HEK293T (cell line): Measurements from ENCODE around the gene PCDH9.

ENCODE experiments used
- CTCF ChIA-PET: fragments of 350-600 bp; formaldehyde crosslinking; extraction: SDS; loops from one replicate; lab custom pipeline; 2021; ENCODE audit warnings: antibody characterized with exemption, inconsistent platforms; lab: Yijun Ruan, JAX
- POLR2A ChIA-PET: fragments of 350-600 bp; formaldehyde crosslinking; extraction: SDS; loops from one replicate; lab custom pipeline; 2020; ENCODE audit warnings: antibody characterized with exemption, inconsistent platforms; lab: Yijun Ruan, JAX
- DNase-seq: peaks from one replicate; pipeline ENCODE4 v3.0.0; 2012; ENCODE audit warnings: mixed read lengths; ENCODE audit errors: extremely low spot score
- ARNT ChIP-seq: fragments of 450-650 bp; IDR thresholded peaks from 2 replicates; pipeline ENCODE4 v1.6.1; 2017; ENCODE audit warnings: mild to moderate bottlenecking
- BHLHE40 ChIP-seq: fragments of 450-650 bp; IDR thresholded peaks from 2 replicates; pipeline ENCODE4 v1.6.1; 2016; ENCODE audit warnings: mild to moderate bottlenecking, moderate library complexity, borderline replicate concordance
- CTBP1 ChIP-seq: fragments of 450-650 bp; IDR thresholded peaks from 2 replicates; pipeline ENCODE4 v1.6.1; 2016; ENCODE audit warnings: borderline replicate concordance
- ELF4 ChIP-seq: fragments of 450-650 bp; IDR thresholded peaks from 2 replicates; pipeline ENCODE4 v1.6.1; 2017; ENCODE audit warnings: antibody characterized with exemption
- FOXA1 ChIP-seq: fragments of 450-650 bp; IDR thresholded peaks from 2 replicates; pipeline ENCODE4 v1.6.1; 2016; ENCODE audit warnings: mild to moderate bottlenecking
- FOXK2 ChIP-seq: fragments of 450-650 bp; IDR thresholded peaks from 2 replicates; pipeline ENCODE4 v1.6.1; 2016; ENCODE audit warnings: mild to moderate bottlenecking
- FOXM1 ChIP-seq: fragments of 450-650 bp; IDR thresholded peaks from 2 replicates; pipeline ENCODE4 v1.6.1; 2017; ENCODE audit warnings: mild to moderate bottlenecking, borderline replicate concordance
- HDGF ChIP-seq: fragments of 450-650 bp; IDR thresholded peaks from 2 replicates; pipeline ENCODE4 v1.6.1; 2017; ENCODE audit warnings: antibody characterized with exemption, borderline replicate concordance
- L3MBTL2 ChIP-seq: fragments of 450-650 bp; conservative IDR thresholded peaks from 2 replicates; pipeline ENCODE4 v1.6.1; 2016; ENCODE audit warnings: mild to moderate bottlenecking
- LEF1 ChIP-seq: fragments of 450-650 bp; IDR thresholded peaks from 2 replicates; pipeline ENCODE4 v1.6.1; 2017; ENCODE audit warnings: mild to moderate bottlenecking, borderline replicate concordance
- NFRKB ChIP-seq: fragments of 450-650 bp; IDR thresholded peaks from 2 replicates; pipeline ENCODE4 v1.6.1; 2016; ENCODE audit warnings: mild to moderate bottlenecking, moderate library complexity
- PKNOX1 ChIP-seq: fragments of 450-650 bp; IDR thresholded peaks from 2 replicates; pipeline ENCODE4 v1.6.1; 2016
- SP1 ChIP-seq: fragments of 450-650 bp; IDR thresholded peaks from 2 replicates; pipeline ENCODE4 v1.6.1; 2017
- SUZ12 ChIP-seq: fragments of 450-650 bp; IDR thresholded peaks from 2 replicates; pipeline ENCODE4 v1.6.1; 2016; ENCODE audit warnings: mild to moderate bottlenecking
- TARDBP ChIP-seq: fragments of 450-650 bp; IDR thresholded peaks from 2 replicates; pipeline ENCODE4 v1.6.1; 2016
- ZNF384 ChIP-seq: fragments of 450-650 bp; IDR thresholded peaks from 2 replicates; pipeline ENCODE4 v1.6.1; 2016

Gene PCDH9

GRCh38 chr13:66482836-66483235 lies 747.3 kb downstream of the PCDH9 start:
- ChIA-PET CTCF (interaction anchor here (1.4 kb wide), 1 partner anchor 8 kb away, joined by 4 read pairs; no protein-coding TSS in a partner anchor), POLR2A (interaction anchor here (0.7 to 1.1 kb wide), 2 partner anchors 9 to 12 kb away, joined by 3 to 4 read pairs; no protein-coding TSS in a partner anchor)
- no peak for DNase-seq
- TF ChIP-seq BHLHE40, result no peak
- TF ChIP-seq FOXM1, result no peak

GRCh38 chr13:66477816-66478215 lies 752.3 kb downstream of the PCDH9 start:
- ChIA-PET CTCF (no interaction called here), POLR2A (no interaction called here)
- DNase-seq, result no peak
- no peak for TF ChIP-seq NFRKB
- TF ChIP-seq CTBP1, result no peak
- TF ChIP-seq SUZ12, result no peak
- no peak for TF ChIP-seq L3MBTL2
- TF ChIP-seq FOXK2, result no peak
- TF ChIP-seq FOXM1, result no peak
- TF ChIP-seq SP1, result no peak
- TF ChIP-seq ELF4, result no peak
- no peak for TF ChIP-seq FOXA1
- TF ChIP-seq ARNT, result no peak
- TF ChIP-seq HDGF, result no peak
- no peak for TF ChIP-seq LEF1
- no peak for TF ChIP-seq BHLHE40
- no peak for TF ChIP-seq PKNOX1
- no peak for TF ChIP-seq ZNF384
- TF ChIP-seq TARDBP, result no peak

- POLR2A ChIA-PET, result no interaction called here
- CTCF ChIA-PET, result no interaction called here
- no peak for DNase-seq
- TF ChIP-seq LEF1 (no peak), ARNT (no peak), ZNF384 (no peak), TARDBP (no peak), SP1 (no peak), FOXM1 (no peak), ELF4 (no peak), HDGF (no peak), SUZ12 (no peak), FOXA1 (no peak), PKNOX1 (no peak), NFRKB (no peak), FOXK2 (no peak), BHLHE40 (no peak), CTBP1 (no peak), L3MBTL2 (no peak)
These were observed 755.1 kb downstream of the PCDH9 start for GRCh38 chr13:66475061-66475460.

GRCh38 chr13:66469745-66470144 lies 760.4 kb downstream of the PCDH9 start:
- CTCF ChIA-PET, result interaction anchor here (0.7 kb wide), 1 partner anchor 853 kb away, joined by 6 read pairs; no protein-coding TSS in a partner anchor
- TF ChIP-seq LEF1 (no peak), SP1 (no peak), L3MBTL2 (no peak), TARDBP (no peak), NFRKB (no peak), ARNT (no peak), ELF4 (no peak), FOXK2 (no peak), FOXM1 (no peak), PKNOX1 (no peak), CTBP1 (no peak)
- POLR2A ChIA-PET, result no interaction called here
- DNase-seq, result no peak

GRCh38 chr13:66468656-66469055 lies 761.5 kb downstream of the PCDH9 start:
- TF ChIP-seq CTBP1 (no peak), PKNOX1 (no peak), HDGF (no peak), FOXM1 (no peak; the same call in 1 of the 2 replicates), FOXA1 (no peak), TARDBP (no peak), BHLHE40 (no peak), NFRKB (no peak), LEF1 (no peak), FOXK2 (no peak), SUZ12 (no peak)
- POLR2A ChIA-PET, result no interaction called here
- CTCF ChIA-PET, result no interaction called here
- no peak for DNase-seq

GRCh38 chr13:66462187-66462586 lies 767.9 kb downstream of the PCDH9 start:
- DNase-seq, result no peak
- ChIA-PET POLR2A (no interaction called here), CTCF (interaction anchor here (0.9 kb wide), 1 partner anchor 9 kb away, joined by 3 read pairs; no protein-coding TSS in a partner anchor)
- TF ChIP-seq HDGF (no peak), ELF4 (no peak), CTBP1 (no peak), L3MBTL2 (no peak), FOXK2 (no peak), NFRKB (no peak), SP1 (no peak), ARNT (no peak), PKNOX1 (no peak), ZNF384 (no peak), TARDBP (no peak), SUZ12 (no peak), BHLHE40 (no peak), FOXA1 (no peak), FOXM1 (no peak)
